PC-3 (cell line): Measurements from ENCODE around the gene NHERF2. TPM values are rescaled to one million over a fixed set of nuclear protein-coding genes. Genes with fewer than 3 reads are reported as not detected.
"Not testable (repeated sequence)": the region's sequence is repeated elsewhere in the genome, so short reads cannot be mapped to it uniquely, and the experiment has no call there.

ENCODE experiments used
- ATAC-seq: fragments of 200-7000 bp; cut with Tn5 transposase; 2 replicates; pipeline ENCODE4 v1.9.1; 2020; ENCODE audit warnings: mild to moderate bottlenecking, moderate library complexity
- BruUV-seq: library from RNA; stranded (reverse); fragments of 400-500 nt; replicated peaks from 2 replicates; lab custom pipeline; 2021; lab: Mats Ljungman, UMichigan
- CTCF ChIA-PET: fragments of 300-600 bp; sonication (Branson Sonifier 250); formaldehyde crosslinking; loops from one replicate; lab custom pipeline; 2022; ENCODE audit warnings: antibody characterized with exemption; lab: Charles Lee
- POLR2A ChIA-PET: fragments of 300-600 bp; sonication (Branson Sonifier 250); formaldehyde crosslinking; loops from one replicate; lab custom pipeline; 2022; ENCODE audit warnings: antibody characterized with exemption; ENCODE audit not compliant: unreplicated experiment; lab: Charles Lee
- DNase-seq: peaks from one replicate; pipeline ENCODE4 v3.0.0-alpha.2; 2015
- H2AFZ ChIP-seq: fragments of 300-600 bp; sonication (generic); 2 replicates; pipeline ENCODE4 v1.6.0; 2016; ENCODE audit warnings: antibody characterized with exemption, low read length
- H3F3A ChIP-seq: fragments of 300-600 bp; sonication (generic); one replicate; pipeline ENCODE4 v1.6.0; 2017; ENCODE audit warnings: antibody characterized with exemption, low read length, control low read depth, mild to moderate bottlenecking; ENCODE audit not compliant: unreplicated experiment
- H3K27ac ChIP-seq: fragments of 300-600 bp; sonication (generic); 2 replicates; pipeline ENCODE4 v1.5.1; 2016; ENCODE audit warnings: mild to moderate bottlenecking, low read length
- H3K27me3 ChIP-seq: fragments of 300-600 bp; sonication (generic); 2 replicates; pipeline ENCODE4 v1.6.1; 2016; ENCODE audit warnings: low read length, mixed read lengths
- H3K36me3 ChIP-seq: fragments of 300-600 bp; sonication (generic); 2 replicates; pipeline ENCODE4 v1.6.1; 2016; ENCODE audit warnings: low read depth, mixed run types, low read length, mixed read lengths
- H3K4me1 ChIP-seq: fragments of 300-600 bp; sonication (generic); 2 replicates; pipeline ENCODE4 v1.5.1; 2016; ENCODE audit warnings: low read length; ENCODE audit not compliant: insufficient read depth
- H3K4me2 ChIP-seq: fragments of 300-600 bp; sonication (generic); 2 replicates; pipeline ENCODE4 v1.6.0; 2016; ENCODE audit warnings: low read length
- H3K4me3 ChIP-seq: fragments of 300-600 bp; sonication (generic); 2 replicates; pipeline ENCODE4 v1.5.1; 2016; ENCODE audit warnings: mild to moderate bottlenecking, low read length, mixed read lengths
- H3K79me2 ChIP-seq: fragments of 300-600 bp; sonication (generic); 2 replicates; pipeline ENCODE4 v1.6.1; 2017; ENCODE audit warnings: low read length, mixed read lengths
- H3K9ac ChIP-seq: fragments of 300-600 bp; sonication (generic); 2 replicates; pipeline ENCODE4 v1.6.0; 2016; ENCODE audit warnings: mild to moderate bottlenecking, low read length
- H3K9me2 ChIP-seq: fragments of 300-600 bp; sonication (generic); replicated peaks from 2 replicates; pipeline ENCODE4 v1.6.1; 2016; ENCODE audit warnings: mixed run types, low read length, mixed read lengths
- H3K9me3 ChIP-seq: fragments of 300-600 bp; sonication (generic); 2 replicates; pipeline ENCODE4 v1.6.1; 2016; ENCODE audit warnings: low read length, mixed read lengths
- H4K20me1 ChIP-seq: fragments of 300-600 bp; sonication (generic); 2 replicates; pipeline ENCODE4 v1.6.1; 2016; ENCODE audit warnings: low read length, mixed read lengths
- CTCF ChIP-seq: fragments of 300-600 bp; sonication (generic); conservative IDR thresholded peaks from 2 replicates; pipeline ENCODE4 v1.5.1; 2017; ENCODE audit warnings: antibody characterized with exemption, low read depth, mild to moderate bottlenecking, low read length
- EZH2 ChIP-seq: fragments of 300-600 bp; sonication (generic); IDR thresholded peaks from one replicate; pipeline ENCODE4 v1.6.1; 2017; ENCODE audit warnings: antibody characterized with exemption, mild to moderate bottlenecking, low read length; ENCODE audit not compliant: unreplicated experiment
- EZH2phosphoT487 ChIP-seq: fragments of 300-600 bp; sonication (generic); IDR thresholded peaks from 2 replicates; pipeline ENCODE4 v1.6.1; 2018; ENCODE audit warnings: mild to moderate bottlenecking, antibody characterized with exemption, low read length, borderline replicate concordance
- intact Hi-C: fragments of 100-400 bp; cut with micrococcal nuclease; formaldehyde crosslinking; loops from 2 replicates; pipeline ENCODE4 v1.9.0; 2023
- total RNA-seq: library from RNA; depleted of rRNA; stranded (reverse); fragments of >200 nt; gene quantifications from 2 replicates; pipeline ENCODE4 v1.2.3, GENCODE V29; 2014

The NHERF2 gene
- total RNA-seq, 1 experiment from 2014 or later: 145 TPM

- Histone ChIP-seq H3K79me2 (peaks cover 65% of the 10 kb centered on the region), H3K9ac (peak overlapping the region; percentile 97), H3K27ac (peak overlapping the region; percentile 64), H3K9me2 (no peaks in the 10 kb centered on the region), H3K36me3 (peaks cover 3% of the 10 kb centered on the region; the same call in 1 of the 2 replicates), H3K4me1 (peaks cover 25% of the 10 kb centered on the region), H4K20me1 (peaks cover 27% of the 10 kb centered on the region), H3K4me3 (peak overlapping the region; percentile 94), H3F3A (no peaks in the 10 kb centered on the region), H3K27me3 (no peaks in the 10 kb centered on the region), H3K9me3 (no peaks in the 10 kb centered on the region), H3K4me2 (peak overlapping the region; percentile 91), H2AFZ (no peak overlapping the region)
- DNase-seq (peak; percentile 22), ATAC-seq (no peak)
- no peak for TF ChIP-seq EZH2
- BruUV-seq: no TSS peak
- CTCF ChIA-PET: interaction anchor here (1.3 kb wide), 1 partner anchor 14 kb away, joined by 20 read pairs; no protein-coding TSS in a partner anchor
- intact Hi-C loops: no loop called here
- POLR2A ChIA-PET: interaction anchor here (0.6 kb wide), 1 partner anchor 14 kb away, joined by 9 read pairs; no protein-coding TSS in a partner anchor
Measured at GRCh38 chr16:2008631-2009163, 18.0 kb upstream of the NHERF2 start.

GRCh38 chr16:2009164-2009711 lies 17.5 kb upstream of the NHERF2 start:
- Histone ChIP-seq H3K36me3 (peaks cover 3% of the 10 kb centered on the region; the same call in 1 of the 2 replicates), H3K4me3 (peak overlapping the region; percentile 94), H3K4me2 (peak overlapping the region; percentile 91), H3K9me2 (no peaks in the 10 kb centered on the region), H3K27ac (peak overlapping the region; percentile 64), H3K79me2 (peaks cover 61% of the 10 kb centered on the region), H2AFZ (no peak overlapping the region), H4K20me1 (peaks cover 24% of the 10 kb centered on the region), H3K27me3 (no peaks in the 10 kb centered on the region), H3K4me1 (peaks cover 25% of the 10 kb centered on the region), H3F3A (no peaks in the 10 kb centered on the region), H3K9ac (peak overlapping the region; percentile 97), H3K9me3 (no peaks in the 10 kb centered on the region)
- DNase-seq (no peak), ATAC-seq (peak; percentile 3; the same call in 1 of the 2 replicates)
- TF ChIP-seq CTCF (no peak), EZH2phosphoT487 (no peak), EZH2 (no peak)
- ChIA-PET CTCF (no interaction called here), POLR2A (no interaction called here)
- intact Hi-C loops: no loop called here
- no TSS peak for BruUV-seq

GRCh38 chr16:2009791-2010510 lies 16.8 kb upstream of the NHERF2 start, which contains the start of gene ZNF598:
Gene ZNF598 (minus strand): TSS chr16:2009821.
- no peaks in the 10 kb centered on the region for H3K9me2 ChIP-seq
- peaks cover 54% of the 10 kb centered on the region for H3K79me2 ChIP-seq
- intact Hi-C loops: no loop called here
- H2AFZ ChIP-seq: peak within 1 kb of the TSS; percentile 42
- peak within 1 kb of the TSS; percentile 94 for H3K4me3 ChIP-seq
- no peaks in the 10 kb centered on the region for H3K9me3 ChIP-seq
- ChIA-PET POLR2A (no interaction called here), CTCF (no interaction called here)
- no peaks in the 10 kb centered on the region for H3K27me3 ChIP-seq
- peaks cover 3% of the 10 kb centered on the region; the same call in 1 of the 2 replicates for H3K36me3 ChIP-seq
- no peak for TF ChIP-seq EZH2phosphoT487
- TF ChIP-seq CTCF: no peak
- TF ChIP-seq EZH2: no peak
- peak within 1 kb of the TSS; percentile 77 for H3K27ac ChIP-seq
- TSS peak; percentile 83 for BruUV-seq
- peaks cover 26% of the 10 kb centered on the region for H3K4me1 ChIP-seq
- peak; percentile 83 for DNase-seq
- peak within 1 kb of the TSS; percentile 97 for H3K9ac ChIP-seq
- no peaks in the 10 kb centered on the region for H3F3A ChIP-seq
- peak; percentile 81 for ATAC-seq
- peak within 1 kb of the TSS; percentile 92 for H3K4me2 ChIP-seq
- H4K20me1 ChIP-seq: peaks cover 22% of the 10 kb centered on the region

- H3K27ac ChIP-seq, H3K9ac ChIP-seq, H3F3A ChIP-seq, H3K4me3 ChIP-seq, H3K9me2 ChIP-seq, ATAC-seq, H3K4me2 ChIP-seq, H3K36me3 ChIP-seq, BruUV-seq, CTCF ChIA-PET, DNase-seq, H3K9me3 ChIP-seq, intact Hi-C loops, POLR2A ChIA-PET, H3K27me3 ChIP-seq, H2AFZ ChIP-seq: not testable (repeated sequence)
- Histone ChIP-seq H3K79me2 (peaks cover 36% of the 10 kb centered on the region), H3K4me1 (peaks cover 35% of the 10 kb centered on the region), H4K20me1 (peaks cover 12% of the 10 kb centered on the region)
Measured at GRCh38 chr16:2011726-2012125, 15.0 kb upstream of the NHERF2 start.
